ENCODE data around the gene RABGAP1L.

- TF ChIP-seq CTCF (IDR thresholded peaks at IDR 0.05; ENCODE audit: low read depth, low read length) (no peak), POLR2A (IDR thresholded peaks at IDR 0.05; ENCODE audit: extremely low read depth, insufficient read length) (no peak), MYC (IDR thresholded peaks at IDR 0.05; ENCODE audit: low read depth, low read length) (no peak)
Observed at GRCh38 chr1:175033953-175034352, 874.6 kb downstream of the RABGAP1L start.
